Measurements from ENCODE around the gene SIGLEC11. TPM values are rescaled to one million over a fixed set of nuclear protein-coding genes. Genes with fewer than 3 reads are reported as not detected.
"Not testable (repeated sequence)": the region's sequence is repeated elsewhere in the genome, so short reads cannot be mapped to it uniquely, and the experiment has no call there.

The SIGLEC11 gene
- 0.06 TPM in 1 of 2 replicates, not detected in the other for total RNA-seq

GRCh38 chr19:49960980-49961379 lies at the start of gene SIGLEC11:
Gene SIGLEC11 (minus strand): TSS chr19:49961172. CDS start chr19:49961081, 91 bp downstream.
- not testable (repeated sequence) for DNase-seq (ENCODE audit: extremely low read depth, low read depth, low spot score)

GRCh38 chr19:50008532-50008931 lies 47.6 kb upstream of the SIGLEC11 start:
- no peak for DNase-seq (ENCODE audit: extremely low read depth, low read depth, low spot score)

- no peak for DNase-seq (ENCODE audit: extremely low read depth, low read depth, low spot score)
Observed at GRCh38 chr19:50007947-50008346, 47.0 kb upstream of the SIGLEC11 start.

- no peak for DNase-seq (ENCODE audit: extremely low read depth, low read depth, low spot score)
Observed at GRCh38 chr19:50007170-50007569, 46.2 kb upstream of the SIGLEC11 start.

- no peak for DNase-seq (ENCODE audit: extremely low read depth, low read depth, low spot score)
Observed at GRCh38 chr19:50005428-50005827, 44.5 kb upstream of the SIGLEC11 start.

- DNase-seq (ENCODE audit: extremely low read depth, low read depth, low spot score), result no peak
Observed at GRCh38 chr19:50003810-50004419, 42.9 kb upstream of the SIGLEC11 start.

GRCh38 chr19:50003254-50003788 lies 42.3 kb upstream of the SIGLEC11 start:
- no peak for DNase-seq (ENCODE audit: extremely low read depth, low read depth, low spot score)

GRCh38 chr19:50002386-50002960 lies 41.5 kb upstream of the SIGLEC11 start:
- no peak for DNase-seq (ENCODE audit: extremely low read depth, low read depth, low spot score)

GRCh38 chr19:50001775-50002174 lies 40.8 kb upstream of the SIGLEC11 start:
- no peak for DNase-seq (ENCODE audit: extremely low read depth, low read depth, low spot score)

- no peak for DNase-seq (ENCODE audit: extremely low read depth, low read depth, low spot score)
Observed at GRCh38 chr19:50000841-50001557, 40.0 kb upstream of the SIGLEC11 start.

GRCh38 chr19:50000038-50000840 lies 39.3 kb upstream of the SIGLEC11 start:
- DNase-seq (ENCODE audit: extremely low read depth, low read depth, low spot score), result no peak

- no peak for DNase-seq (ENCODE audit: extremely low read depth, low read depth, low spot score)
Observed at GRCh38 chr19:49999371-50000010, 38.5 kb upstream of the SIGLEC11 start.

GRCh38 chr19:49997709-49998108 lies 36.7 kb upstream of the SIGLEC11 start:
- no peak for DNase-seq (ENCODE audit: extremely low read depth, low read depth, low spot score)

- DNase-seq (ENCODE audit: extremely low read depth, low read depth, low spot score), result no peak
Observed at GRCh38 chr19:49988433-49988832, 27.5 kb upstream of the SIGLEC11 start.

- no peak for DNase-seq (ENCODE audit: extremely low read depth, low read depth, low spot score)
Observed at GRCh38 chr19:49988007-49988406, 27.0 kb upstream of the SIGLEC11 start.

- DNase-seq (ENCODE audit: extremely low read depth, low read depth, low spot score), result peak; percentile 79
Observed at GRCh38 chr19:49987159-49987698, 26.3 kb upstream of the SIGLEC11 start.

- no peak for DNase-seq (ENCODE audit: extremely low read depth, low read depth, low spot score)
Observed at GRCh38 chr19:49986354-49986753, 25.4 kb upstream of the SIGLEC11 start.

- no peak for DNase-seq (ENCODE audit: extremely low read depth, low read depth, low spot score)
Observed at GRCh38 chr19:49985871-49986270, 24.9 kb upstream of the SIGLEC11 start.

GRCh38 chr19:49984491-49984890 lies 23.5 kb upstream of the SIGLEC11 start:
- DNase-seq (ENCODE audit: extremely low read depth, low read depth, low spot score), result no peak

GRCh38 chr19:49983645-49984229 lies 22.8 kb upstream of the SIGLEC11 start:
- no peak for DNase-seq (ENCODE audit: extremely low read depth, low read depth, low spot score)
